Liver (tissue), 3 donors: ENCODE measurements around the gene MYO5A.

Experiments used
- EGR1 ChIP-seq, 2 donors: IDR thresholded peaks; 2 replicates each; pipeline ENCODE4 v1.6.1; 2016 to 2018; ENCODE audit warnings: antibody characterized with exemption in 2 of 2, low read depth in 2 of 2
- FOXA1 ChIP-seq: IDR thresholded peaks from 2 replicates; pipeline ENCODE4 v1.6.1; 2016; ENCODE audit warnings: antibody characterized with exemption
- GABPA ChIP-seq, 2 donors: IDR thresholded peaks in 1 of 2; conservative IDR thresholded peaks in 1 of 2; 2 replicates each; pipeline ENCODE4 v1.6.1; 2016; ENCODE audit warnings: antibody characterized with exemption in 2 of 2, mild to moderate bottlenecking in 1 of 2, moderate library complexity in 1 of 2
- HNF4A ChIP-seq, 2 donors: conservative IDR thresholded peaks; 2 replicates each; pipeline ENCODE4 v1.6.1; 2016; ENCODE audit warnings: antibody characterized with exemption in 2 of 2, mild to moderate bottlenecking in 2 of 2
- JUND ChIP-seq, 2 donors: IDR thresholded peaks; 2 replicates each; pipeline ENCODE4 v1.6.1; 2016; ENCODE audit warnings: antibody characterized with exemption in 2 of 2
- NR2F2 ChIP-seq: IDR thresholded peaks from 2 replicates; pipeline ENCODE4 v1.6.1; 2016; ENCODE audit warnings: antibody characterized with exemption
- RAD21 ChIP-seq, 2 donors: IDR thresholded peaks; 2 replicates each; pipeline ENCODE4 v1.6.1; 2016; ENCODE audit warnings: antibody characterized with exemption in 2 of 2, mild to moderate bottlenecking in 2 of 2
- SP1 ChIP-seq: IDR thresholded peaks from 2 replicates; pipeline ENCODE4 v1.6.1; 2018; ENCODE audit warnings: antibody characterized with exemption, mild to moderate bottlenecking
- TAF1 ChIP-seq: conservative IDR thresholded peaks from 2 replicates; pipeline ENCODE4 v1.6.1; 2016; ENCODE audit warnings: antibody characterized with exemption, mild to moderate bottlenecking
- YY1 ChIP-seq: IDR thresholded peaks from 2 replicates; pipeline ENCODE4 v1.6.1; 2016; ENCODE audit warnings: antibody characterized with exemption, mild to moderate bottlenecking
- TF ChIP-seq, protein P1 (sequence below): fragments of 150-350 bp; IDR thresholded peaks from 2 replicates; pipeline ENCODE4 v1.5.1; 2017; ENCODE audit warnings: improper control_type of control experiment, low read depth, low read length; ENCODE audit not compliant: missing input control
- TF ChIP-seq, protein P2 (sequence below): IDR thresholded peaks from 2 replicates; pipeline ENCODE4 v1.6.1; 2016; ENCODE audit warnings: antibody characterized with exemption, mild to moderate bottlenecking
- TF ChIP-seq, protein P3 (sequence below): IDR thresholded peaks from 2 replicates; pipeline ENCODE4 v1.6.1; 2016; ENCODE audit warnings: antibody characterized with exemption
- TF ChIP-seq, protein P4 (sequence below): IDR thresholded peaks from 2 replicates; pipeline ENCODE4 v1.6.1; 2016; ENCODE audit warnings: antibody characterized with exemption
- donor health status: healthy.
- donor health status: healthy.

DNA sequence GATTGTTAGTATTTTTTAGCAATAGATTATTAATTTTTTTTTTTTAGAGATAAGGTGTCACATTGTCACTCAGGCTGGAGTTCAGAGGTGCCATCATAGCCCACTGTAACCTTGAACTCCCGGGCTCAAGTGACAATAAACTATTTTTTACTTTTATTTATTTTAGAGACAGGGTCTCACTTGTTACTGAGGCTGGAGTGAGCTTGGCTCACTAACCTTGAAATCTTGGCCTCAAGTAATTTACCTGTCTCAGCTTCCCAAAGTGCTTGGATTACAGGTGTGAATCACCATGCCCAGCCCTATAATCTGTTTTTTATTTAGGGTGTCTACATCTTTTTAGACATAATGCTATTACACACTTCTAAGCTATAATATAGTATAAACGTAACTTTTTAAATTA is 48.0 kb upstream of the MYO5A start:
- TF ChIP-seq EGR1 (IDR thresholded peaks at IDR 0.05; ENCODE audit: low read depth in 2 of 2) (no peak), TAF1 (no peak), RAD21 (IDR thresholded peaks at IDR 0.05) (no peak), SP1 (no peak), GABPA (IDR thresholded peaks at IDR 0.05 in 1 of 2, conservative IDR thresholded peaks at IDR 0.05 in 1 of 2) (no peak), JUND (IDR thresholded peaks at IDR 0.05) (no peak), NR2F2 (no peak), FOXA1 (no peak), YY1 (no peak), HNF4A (conservative IDR thresholded peaks at IDR 0.05) (no peak)
- TF ChIP-seq, protein P1, sequence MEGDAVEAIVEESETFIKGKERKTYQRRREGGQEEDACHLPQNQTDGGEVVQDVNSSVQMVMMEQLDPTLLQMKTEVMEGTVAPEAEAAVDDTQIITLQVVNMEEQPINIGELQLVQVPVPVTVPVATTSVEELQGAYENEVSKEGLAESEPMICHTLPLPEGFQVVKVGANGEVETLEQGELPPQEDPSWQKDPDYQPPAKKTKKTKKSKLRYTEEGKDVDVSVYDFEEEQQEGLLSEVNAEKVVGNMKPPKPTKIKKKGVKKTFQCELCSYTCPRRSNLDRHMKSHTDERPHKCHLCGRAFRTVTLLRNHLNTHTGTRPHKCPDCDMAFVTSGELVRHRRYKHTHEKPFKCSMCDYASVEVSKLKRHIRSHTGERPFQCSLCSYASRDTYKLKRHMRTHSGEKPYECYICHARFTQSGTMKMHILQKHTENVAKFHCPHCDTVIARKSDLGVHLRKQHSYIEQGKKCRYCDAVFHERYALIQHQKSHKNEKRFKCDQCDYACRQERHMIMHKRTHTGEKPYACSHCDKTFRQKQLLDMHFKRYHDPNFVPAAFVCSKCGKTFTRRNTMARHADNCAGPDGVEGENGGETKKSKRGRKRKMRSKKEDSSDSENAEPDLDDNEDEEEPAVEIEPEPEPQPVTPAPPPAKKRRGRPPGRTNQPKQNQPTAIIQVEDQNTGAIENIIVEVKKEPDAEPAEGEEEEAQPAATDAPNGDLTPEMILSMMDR: no peak
- TF ChIP-seq, protein P2, sequence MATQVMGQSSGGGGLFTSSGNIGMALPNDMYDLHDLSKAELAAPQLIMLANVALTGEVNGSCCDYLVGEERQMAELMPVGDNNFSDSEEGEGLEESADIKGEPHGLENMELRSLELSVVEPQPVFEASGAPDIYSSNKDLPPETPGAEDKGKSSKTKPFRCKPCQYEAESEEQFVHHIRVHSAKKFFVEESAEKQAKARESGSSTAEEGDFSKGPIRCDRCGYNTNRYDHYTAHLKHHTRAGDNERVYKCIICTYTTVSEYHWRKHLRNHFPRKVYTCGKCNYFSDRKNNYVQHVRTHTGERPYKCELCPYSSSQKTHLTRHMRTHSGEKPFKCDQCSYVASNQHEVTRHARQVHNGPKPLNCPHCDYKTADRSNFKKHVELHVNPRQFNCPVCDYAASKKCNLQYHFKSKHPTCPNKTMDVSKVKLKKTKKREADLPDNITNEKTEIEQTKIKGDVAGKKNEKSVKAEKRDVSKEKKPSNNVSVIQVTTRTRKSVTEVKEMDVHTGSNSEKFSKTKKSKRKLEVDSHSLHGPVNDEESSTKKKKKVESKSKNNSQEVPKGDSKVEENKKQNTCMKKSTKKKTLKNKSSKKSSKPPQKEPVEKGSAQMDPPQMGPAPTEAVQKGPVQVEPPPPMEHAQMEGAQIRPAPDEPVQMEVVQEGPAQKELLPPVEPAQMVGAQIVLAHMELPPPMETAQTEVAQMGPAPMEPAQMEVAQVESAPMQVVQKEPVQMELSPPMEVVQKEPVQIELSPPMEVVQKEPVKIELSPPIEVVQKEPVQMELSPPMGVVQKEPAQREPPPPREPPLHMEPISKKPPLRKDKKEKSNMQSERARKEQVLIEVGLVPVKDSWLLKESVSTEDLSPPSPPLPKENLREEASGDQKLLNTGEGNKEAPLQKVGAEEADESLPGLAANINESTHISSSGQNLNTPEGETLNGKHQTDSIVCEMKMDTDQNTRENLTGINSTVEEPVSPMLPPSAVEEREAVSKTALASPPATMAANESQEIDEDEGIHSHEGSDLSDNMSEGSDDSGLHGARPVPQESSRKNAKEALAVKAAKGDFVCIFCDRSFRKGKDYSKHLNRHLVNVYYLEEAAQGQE: no peak
- TF ChIP-seq, protein P3, sequence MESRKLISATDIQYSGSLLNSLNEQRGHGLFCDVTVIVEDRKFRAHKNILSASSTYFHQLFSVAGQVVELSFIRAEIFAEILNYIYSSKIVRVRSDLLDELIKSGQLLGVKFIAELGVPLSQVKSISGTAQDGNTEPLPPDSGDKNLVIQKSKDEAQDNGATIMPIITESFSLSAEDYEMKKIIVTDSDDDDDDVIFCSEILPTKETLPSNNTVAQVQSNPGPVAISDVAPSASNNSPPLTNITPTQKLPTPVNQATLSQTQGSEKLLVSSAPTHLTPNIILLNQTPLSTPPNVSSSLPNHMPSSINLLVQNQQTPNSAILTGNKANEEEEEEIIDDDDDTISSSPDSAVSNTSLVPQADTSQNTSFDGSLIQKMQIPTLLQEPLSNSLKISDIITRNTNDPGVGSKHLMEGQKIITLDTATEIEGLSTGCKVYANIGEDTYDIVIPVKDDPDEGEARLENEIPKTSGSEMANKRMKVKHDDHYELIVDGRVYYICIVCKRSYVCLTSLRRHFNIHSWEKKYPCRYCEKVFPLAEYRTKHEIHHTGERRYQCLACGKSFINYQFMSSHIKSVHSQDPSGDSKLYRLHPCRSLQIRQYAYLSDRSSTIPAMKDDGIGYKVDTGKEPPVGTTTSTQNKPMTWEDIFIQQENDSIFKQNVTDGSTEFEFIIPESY: no peak
- TF ChIP-seq, protein P4, sequence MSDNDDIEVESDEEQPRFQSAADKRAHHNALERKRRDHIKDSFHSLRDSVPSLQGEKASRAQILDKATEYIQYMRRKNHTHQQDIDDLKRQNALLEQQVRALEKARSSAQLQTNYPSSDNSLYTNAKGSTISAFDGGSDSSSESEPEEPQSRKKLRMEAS: no peak
